ENCODE measurements around the gene SLC44A4.

The SLC44A4 gene

DNA sequence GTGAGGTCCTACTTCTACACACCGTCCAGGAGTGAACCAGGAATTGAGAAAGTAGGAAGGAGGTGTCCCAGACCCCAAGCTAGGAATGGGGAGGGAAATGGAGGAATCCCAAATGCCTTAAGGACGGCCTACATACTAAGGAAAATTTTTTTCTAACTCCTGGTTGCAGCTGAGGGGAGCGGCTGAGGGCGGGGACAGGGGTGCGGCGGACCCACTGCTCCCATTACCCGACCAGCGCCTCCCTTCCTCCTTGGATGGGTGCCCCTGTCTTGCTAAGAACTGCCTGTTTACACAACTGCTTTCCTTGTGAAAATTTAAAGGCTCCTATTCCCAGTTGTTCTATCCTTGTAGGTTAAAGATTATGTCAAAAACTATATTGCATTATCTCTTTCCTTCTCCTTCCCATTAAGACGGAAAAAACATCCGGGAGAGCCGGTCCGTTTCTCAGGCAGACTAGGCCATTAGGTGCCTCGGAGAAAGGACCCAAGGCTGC is 52.0 kb downstream of the SLC44A4 start (continued):
- TF ChIP-seq, protein P1, sequence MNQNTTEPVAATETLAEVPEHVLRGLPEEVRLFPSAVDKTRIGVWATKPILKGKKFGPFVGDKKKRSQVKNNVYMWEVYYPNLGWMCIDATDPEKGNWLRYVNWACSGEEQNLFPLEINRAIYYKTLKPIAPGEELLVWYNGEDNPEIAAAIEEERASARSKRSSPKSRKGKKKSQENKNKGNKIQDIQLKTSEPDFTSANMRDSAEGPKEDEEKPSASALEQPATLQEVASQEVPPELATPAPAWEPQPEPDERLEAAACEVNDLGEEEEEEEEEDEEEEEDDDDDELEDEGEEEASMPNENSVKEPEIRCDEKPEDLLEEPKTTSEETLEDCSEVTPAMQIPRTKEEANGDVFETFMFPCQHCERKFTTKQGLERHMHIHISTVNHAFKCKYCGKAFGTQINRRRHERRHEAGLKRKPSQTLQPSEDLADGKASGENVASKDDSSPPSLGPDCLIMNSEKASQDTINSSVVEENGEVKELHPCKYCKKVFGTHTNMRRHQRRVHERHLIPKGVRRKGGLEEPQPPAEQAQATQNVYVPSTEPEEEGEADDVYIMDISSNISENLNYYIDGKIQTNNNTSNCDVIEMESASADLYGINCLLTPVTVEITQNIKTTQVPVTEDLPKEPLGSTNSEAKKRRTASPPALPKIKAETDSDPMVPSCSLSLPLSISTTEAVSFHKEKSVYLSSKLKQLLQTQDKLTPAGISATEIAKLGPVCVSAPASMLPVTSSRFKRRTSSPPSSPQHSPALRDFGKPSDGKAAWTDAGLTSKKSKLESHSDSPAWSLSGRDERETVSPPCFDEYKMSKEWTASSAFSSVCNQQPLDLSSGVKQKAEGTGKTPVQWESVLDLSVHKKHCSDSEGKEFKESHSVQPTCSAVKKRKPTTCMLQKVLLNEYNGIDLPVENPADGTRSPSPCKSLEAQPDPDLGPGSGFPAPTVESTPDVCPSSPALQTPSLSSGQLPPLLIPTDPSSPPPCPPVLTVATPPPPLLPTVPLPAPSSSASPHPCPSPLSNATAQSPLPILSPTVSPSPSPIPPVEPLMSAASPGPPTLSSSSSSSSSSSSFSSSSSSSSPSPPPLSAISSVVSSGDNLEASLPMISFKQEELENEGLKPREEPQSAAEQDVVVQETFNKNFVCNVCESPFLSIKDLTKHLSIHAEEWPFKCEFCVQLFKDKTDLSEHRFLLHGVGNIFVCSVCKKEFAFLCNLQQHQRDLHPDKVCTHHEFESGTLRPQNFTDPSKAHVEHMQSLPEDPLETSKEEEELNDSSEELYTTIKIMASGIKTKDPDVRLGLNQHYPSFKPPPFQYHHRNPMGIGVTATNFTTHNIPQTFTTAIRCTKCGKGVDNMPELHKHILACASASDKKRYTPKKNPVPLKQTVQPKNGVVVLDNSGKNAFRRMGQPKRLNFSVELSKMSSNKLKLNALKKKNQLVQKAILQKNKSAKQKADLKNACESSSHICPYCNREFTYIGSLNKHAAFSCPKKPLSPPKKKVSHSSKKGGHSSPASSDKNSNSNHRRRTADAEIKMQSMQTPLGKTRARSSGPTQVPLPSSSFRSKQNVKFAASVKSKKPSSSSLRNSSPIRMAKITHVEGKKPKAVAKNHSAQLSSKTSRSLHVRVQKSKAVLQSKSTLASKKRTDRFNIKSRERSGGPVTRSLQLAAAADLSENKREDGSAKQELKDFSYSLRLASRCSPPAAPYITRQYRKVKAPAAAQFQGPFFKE (tag by site-specific recombination; IDR thresholded peaks at IDR 0.05; ENCODE audit: borderline replicate concordance): no peak
- TF ChIP-seq BCL11B (tag by site-specific recombination; IDR thresholded peaks at IDR 0.05; ENCODE audit: low read depth): no peak
- no peak for TF ChIP-seq ZNF555 (tag by site-specific recombination; conservative IDR thresholded peaks at IDR 0.05)
- no peak for TF ChIP-seq TRIM28 (IDR thresholded peaks at IDR 0.05; ENCODE audit: borderline replicate concordance, low read length)
- TF ChIP-seq, protein P2, sequence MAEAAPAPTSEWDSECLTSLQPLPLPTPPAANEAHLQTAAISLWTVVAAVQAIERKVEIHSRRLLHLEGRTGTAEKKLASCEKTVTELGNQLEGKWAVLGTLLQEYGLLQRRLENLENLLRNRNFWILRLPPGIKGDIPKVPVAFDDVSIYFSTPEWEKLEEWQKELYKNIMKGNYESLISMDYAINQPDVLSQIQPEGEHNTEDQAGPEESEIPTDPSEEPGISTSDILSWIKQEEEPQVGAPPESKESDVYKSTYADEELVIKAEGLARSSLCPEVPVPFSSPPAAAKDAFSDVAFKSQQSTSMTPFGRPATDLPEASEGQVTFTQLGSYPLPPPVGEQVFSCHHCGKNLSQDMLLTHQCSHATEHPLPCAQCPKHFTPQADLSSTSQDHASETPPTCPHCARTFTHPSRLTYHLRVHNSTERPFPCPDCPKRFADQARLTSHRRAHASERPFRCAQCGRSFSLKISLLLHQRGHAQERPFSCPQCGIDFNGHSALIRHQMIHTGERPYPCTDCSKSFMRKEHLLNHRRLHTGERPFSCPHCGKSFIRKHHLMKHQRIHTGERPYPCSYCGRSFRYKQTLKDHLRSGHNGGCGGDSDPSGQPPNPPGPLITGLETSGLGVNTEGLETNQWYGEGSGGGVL (tag by site-specific recombination; IDR thresholded peaks at IDR 0.05): no peak
- TF ChIP-seq IKZF3 (tag by site-specific recombination; IDR thresholded peaks at IDR 0.05): peak; percentile 67
- peak; percentile 79 for TF ChIP-seq KLF7 (tag by site-specific recombination; IDR thresholded peaks at IDR 0.05; ENCODE audit: borderline replicate concordance)
- no peak for TF ChIP-seq BCL11A (tag by site-specific recombination; IDR thresholded peaks at IDR 0.05; ENCODE audit: low read depth)
- TF ChIP-seq, protein P3, sequence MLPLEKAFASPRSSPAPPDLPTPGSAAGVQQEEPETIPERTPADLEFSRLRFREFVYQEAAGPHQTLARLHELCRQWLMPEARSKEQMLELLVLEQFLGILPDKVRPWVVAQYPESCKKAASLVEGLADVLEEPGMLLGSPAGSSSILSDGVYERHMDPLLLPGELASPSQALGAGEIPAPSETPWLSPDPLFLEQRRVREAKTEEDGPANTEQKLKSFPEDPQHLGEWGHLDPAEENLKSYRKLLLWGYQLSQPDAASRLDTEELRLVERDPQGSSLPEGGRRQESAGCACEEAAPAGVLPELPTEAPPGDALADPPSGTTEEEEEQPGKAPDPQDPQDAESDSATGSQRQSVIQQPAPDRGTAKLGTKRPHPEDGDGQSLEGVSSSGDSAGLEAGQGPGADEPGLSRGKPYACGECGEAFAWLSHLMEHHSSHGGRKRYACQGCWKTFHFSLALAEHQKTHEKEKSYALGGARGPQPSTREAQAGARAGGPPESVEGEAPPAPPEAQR (tag by site-specific recombination; IDR thresholded peaks at IDR 0.05): no peak
- TF ChIP-seq SP2 (tag by site-specific recombination; IDR thresholded peaks at IDR 0.05): no peak
- no peak for TF ChIP-seq HOXA7 (CRISPR knock-in tag; IDR thresholded peaks at IDR 0.05; ENCODE audit: borderline replicate concordance)
- no peak for TF ChIP-seq ZNF623 (tag by site-specific recombination; IDR thresholded peaks at IDR 0.05)
- no peak for TF ChIP-seq ZNF792 (tag by site-specific recombination; IDR thresholded peaks at IDR 0.05)
- no peak for TF ChIP-seq GLI4 (tag by site-specific recombination; IDR thresholded peaks at IDR 0.05)
- TF ChIP-seq, protein P4, sequence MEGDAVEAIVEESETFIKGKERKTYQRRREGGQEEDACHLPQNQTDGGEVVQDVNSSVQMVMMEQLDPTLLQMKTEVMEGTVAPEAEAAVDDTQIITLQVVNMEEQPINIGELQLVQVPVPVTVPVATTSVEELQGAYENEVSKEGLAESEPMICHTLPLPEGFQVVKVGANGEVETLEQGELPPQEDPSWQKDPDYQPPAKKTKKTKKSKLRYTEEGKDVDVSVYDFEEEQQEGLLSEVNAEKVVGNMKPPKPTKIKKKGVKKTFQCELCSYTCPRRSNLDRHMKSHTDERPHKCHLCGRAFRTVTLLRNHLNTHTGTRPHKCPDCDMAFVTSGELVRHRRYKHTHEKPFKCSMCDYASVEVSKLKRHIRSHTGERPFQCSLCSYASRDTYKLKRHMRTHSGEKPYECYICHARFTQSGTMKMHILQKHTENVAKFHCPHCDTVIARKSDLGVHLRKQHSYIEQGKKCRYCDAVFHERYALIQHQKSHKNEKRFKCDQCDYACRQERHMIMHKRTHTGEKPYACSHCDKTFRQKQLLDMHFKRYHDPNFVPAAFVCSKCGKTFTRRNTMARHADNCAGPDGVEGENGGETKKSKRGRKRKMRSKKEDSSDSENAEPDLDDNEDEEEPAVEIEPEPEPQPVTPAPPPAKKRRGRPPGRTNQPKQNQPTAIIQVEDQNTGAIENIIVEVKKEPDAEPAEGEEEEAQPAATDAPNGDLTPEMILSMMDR (tag by site-specific recombination; IDR thresholded peaks at IDR 0.05): peak; percentile 18; the same call in 1 of the 2 replicates

DNA sequence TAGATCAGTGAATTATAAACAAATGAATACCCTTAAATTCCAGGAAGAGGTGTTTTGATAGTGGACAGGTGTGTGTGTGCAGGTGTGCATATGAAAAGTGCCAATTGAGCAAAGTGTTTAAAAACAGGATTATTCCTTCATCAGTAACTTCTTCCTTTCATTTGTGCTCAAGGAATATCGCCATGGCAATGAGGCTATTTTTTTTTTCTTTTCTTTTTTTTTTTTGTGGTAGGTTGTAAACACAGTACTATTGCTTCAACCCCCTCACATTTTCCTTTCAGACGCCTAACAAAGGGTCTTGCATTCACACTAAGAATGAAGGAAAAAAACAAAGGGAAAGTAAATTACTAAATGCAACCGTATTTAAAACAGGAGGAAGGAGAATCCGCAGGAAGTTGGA is 53.2 kb downstream of the SLC44A4 start:
- Histone ChIP-seq H3K36me3 (ENCODE audit: control insufficient read depth in 2 of 2, insufficient read depth in 1 of 2, low read length in 2 of 2) (peaks cover 0 to 12% of the 10 kb centered on the region in 2 experiments; a peak in 2 of 3 replicates), H3K27ac (ENCODE audit: extremely low read depth, low read depth, low read length) (no peak overlapping the region)

More for the DNA sequence above, 53.2 kb downstream of the SLC44A4 start:
- Histone ChIP-seq H3K9me3 (ENCODE audit: control insufficient read depth, insufficient read depth, low read depth, low read length) (no peaks in the 10 kb centered on the region), H3K4me1 (ENCODE audit: control insufficient read depth, insufficient read depth, low read length) (no peaks in the 10 kb centered on the region; the same call in 1 of the 2 replicates), H3K4me3 (ENCODE audit: low read depth, low read length) (no peak overlapping the region)
- CTCF ChIA-PET: interaction anchor here (1.1 to 1.8 kb wide), 2 partner anchors 34 to 56 kb away, joined by 3 to 5 read pairs; no protein-coding TSS in a partner anchor
- POLR2A ChIA-PET: interaction anchor here (2.3 to 4.5 kb wide), 5 partner anchors 12 to 96 kb away, joined by 9 to 206 read pairs (median 102); partner anchors contain the start of genes CLIC1, DDAH2, HSPA1A and HSPA1L
- TF ChIP-seq, protein P5, sequence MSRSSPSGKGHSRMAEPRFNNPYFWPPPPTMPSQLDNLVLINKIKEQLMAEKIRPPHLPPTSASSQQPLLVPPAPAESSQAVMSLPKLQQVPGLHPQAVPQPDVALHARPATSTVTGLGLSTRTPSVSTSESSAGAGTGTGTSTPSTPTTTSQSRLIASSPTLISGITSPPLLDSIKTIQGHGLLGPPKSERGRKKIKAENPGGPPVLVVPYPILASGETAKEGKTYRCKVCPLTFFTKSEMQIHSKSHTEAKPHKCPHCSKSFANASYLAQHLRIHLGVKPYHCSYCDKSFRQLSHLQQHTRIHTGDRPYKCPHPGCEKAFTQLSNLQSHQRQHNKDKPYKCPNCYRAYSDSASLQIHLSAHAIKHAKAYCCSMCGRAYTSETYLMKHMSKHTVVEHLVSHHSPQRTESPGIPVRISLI (tag by site-specific recombination; IDR thresholded peaks at IDR 0.05): peak; percentile 56; the same call in 1 of the 2 replicates
- TF ChIP-seq, protein P6, sequence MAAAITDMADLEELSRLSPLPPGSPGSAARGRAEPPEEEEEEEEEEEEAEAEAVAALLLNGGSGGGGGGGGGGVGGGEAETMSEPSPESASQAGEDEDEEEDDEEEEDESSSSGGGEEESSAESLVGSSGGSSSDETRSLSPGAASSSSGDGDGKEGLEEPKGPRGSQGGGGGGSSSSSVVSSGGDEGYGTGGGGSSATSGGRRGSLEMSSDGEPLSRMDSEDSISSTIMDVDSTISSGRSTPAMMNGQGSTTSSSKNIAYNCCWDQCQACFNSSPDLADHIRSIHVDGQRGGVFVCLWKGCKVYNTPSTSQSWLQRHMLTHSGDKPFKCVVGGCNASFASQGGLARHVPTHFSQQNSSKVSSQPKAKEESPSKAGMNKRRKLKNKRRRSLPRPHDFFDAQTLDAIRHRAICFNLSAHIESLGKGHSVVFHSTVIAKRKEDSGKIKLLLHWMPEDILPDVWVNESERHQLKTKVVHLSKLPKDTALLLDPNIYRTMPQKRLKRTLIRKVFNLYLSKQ (tag by site-specific recombination; IDR thresholded peaks at IDR 0.05; ENCODE audit: borderline replicate concordance): no peak
- TF ChIP-seq MEIS1 (CRISPR knock-in tag; IDR thresholded peaks at IDR 0.05; ENCODE audit: borderline replicate concordance): no peak
- TF ChIP-seq, protein P7, sequence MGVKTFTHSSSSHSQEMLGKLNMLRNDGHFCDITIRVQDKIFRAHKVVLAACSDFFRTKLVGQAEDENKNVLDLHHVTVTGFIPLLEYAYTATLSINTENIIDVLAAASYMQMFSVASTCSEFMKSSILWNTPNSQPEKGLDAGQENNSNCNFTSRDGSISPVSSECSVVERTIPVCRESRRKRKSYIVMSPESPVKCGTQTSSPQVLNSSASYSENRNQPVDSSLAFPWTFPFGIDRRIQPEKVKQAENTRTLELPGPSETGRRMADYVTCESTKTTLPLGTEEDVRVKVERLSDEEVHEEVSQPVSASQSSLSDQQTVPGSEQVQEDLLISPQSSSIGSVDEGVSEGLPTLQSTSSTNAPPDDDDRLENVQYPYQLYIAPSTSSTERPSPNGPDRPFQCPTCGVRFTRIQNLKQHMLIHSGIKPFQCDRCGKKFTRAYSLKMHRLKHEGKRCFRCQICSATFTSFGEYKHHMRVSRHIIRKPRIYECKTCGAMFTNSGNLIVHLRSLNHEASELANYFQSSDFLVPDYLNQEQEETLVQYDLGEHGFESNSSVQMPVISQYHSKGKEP (tag by site-specific recombination; IDR thresholded peaks at IDR 0.05): no peak
